T-helper 1 cell treated with Interleukin-12 subunit alpha and Interleukin-12 subunit beta and Interleukin-4 antibody, amounts not matched to agents 30 μg/mL and 1 μg/mL, for 36 hours (primary cell): Measurements from ENCODE around the gene TRIM62.

Experiments used
- H3K27ac Mint-ChIP-seq: one replicate; pipeline ENCODE4 v1.8.0; 2021; ENCODE audit warnings: mild to moderate bottlenecking, mixed read lengths
- H3K27me3 Mint-ChIP-seq: one replicate; pipeline ENCODE4 v1.8.0; 2021; ENCODE audit warnings: low read depth, mixed read lengths
- H3K36me3 Mint-ChIP-seq: one replicate; pipeline ENCODE4 v1.8.0; 2021; ENCODE audit warnings: low read depth, mixed read lengths
- H3K4me1 Mint-ChIP-seq: one replicate; pipeline ENCODE4 v1.8.0; 2021; ENCODE audit warnings: low read depth, mixed read lengths
- H3K4me3 Mint-ChIP-seq: one replicate; pipeline ENCODE4 v1.8.0; 2021; ENCODE audit warnings: mild to moderate bottlenecking, moderate library complexity, mixed read lengths
- H3K9me3 Mint-ChIP-seq: one replicate; pipeline ENCODE4 v1.8.0; 2021; ENCODE audit warnings: mixed read lengths

TRIM62 gene

GRCh38 chr1:33096363-33097005, 85.4 kb downstream of the TRIM62 start:
- Mint-ChIP-seq H3K4me1 (peaks cover 57% of the 10 kb centered on the region), H3K9me3 (no peaks in the 10 kb centered on the region), H3K36me3 (peaks cover 12% of the 10 kb centered on the region), H3K27me3 (no peaks in the 10 kb centered on the region), H3K4me3 (peak overlapping the region; percentile 0), H3K27ac (peak overlapping the region; percentile 7)
